Effector CD4-positive, alpha-beta T cell (primary cell): ENCODE measurements around the gene RNF213.

Experiments
- DNase-seq: peaks from one replicate; pipeline ENCODE4 v3.0.0-alpha.2; 2020

RNF213 gene

DNA sequence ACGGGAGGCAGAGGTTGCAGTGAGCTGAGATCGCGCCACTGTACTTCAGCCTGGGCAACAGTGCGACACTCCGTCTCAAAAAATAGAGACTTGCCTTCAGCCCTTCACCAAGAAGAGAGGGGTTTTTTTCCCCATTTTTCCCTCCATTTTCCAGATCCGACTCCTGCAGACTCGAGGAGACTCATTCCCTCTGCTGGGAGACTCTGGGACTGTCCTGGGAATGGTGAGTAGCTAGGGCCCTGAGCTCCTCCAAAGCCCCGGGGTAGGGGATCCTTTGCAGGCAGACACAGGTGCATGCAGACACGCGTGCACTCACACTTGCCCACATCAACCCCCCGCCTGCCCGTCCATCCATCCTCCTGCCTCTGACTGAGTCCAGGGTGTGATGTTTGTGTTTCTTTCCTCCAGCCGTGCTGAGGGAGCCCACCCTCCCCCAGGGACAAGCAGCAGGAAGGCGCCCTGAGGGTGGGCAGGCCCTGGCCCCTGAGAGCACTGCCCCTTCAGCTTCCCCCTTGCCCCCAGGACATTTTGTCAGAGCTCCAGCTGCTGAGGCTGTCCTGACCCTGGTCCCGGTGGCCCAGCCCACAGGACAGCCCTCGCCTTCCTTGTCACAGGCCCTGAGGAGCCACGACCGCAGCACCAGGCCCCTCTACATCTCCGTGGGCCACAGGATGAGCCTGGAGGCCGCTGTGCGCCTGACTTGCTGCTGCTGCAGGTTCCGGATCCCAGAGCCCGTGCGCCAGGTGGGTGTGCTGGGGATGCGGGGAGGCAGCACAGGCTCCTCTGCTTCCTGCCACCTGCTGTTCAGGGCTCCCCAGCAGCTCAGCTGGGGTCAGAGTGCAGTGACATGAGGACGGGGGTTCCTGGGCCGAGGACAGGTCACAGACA is 164.5 kb downstream of the RNF213 start:
- DNase-seq = no peak

DNA sequence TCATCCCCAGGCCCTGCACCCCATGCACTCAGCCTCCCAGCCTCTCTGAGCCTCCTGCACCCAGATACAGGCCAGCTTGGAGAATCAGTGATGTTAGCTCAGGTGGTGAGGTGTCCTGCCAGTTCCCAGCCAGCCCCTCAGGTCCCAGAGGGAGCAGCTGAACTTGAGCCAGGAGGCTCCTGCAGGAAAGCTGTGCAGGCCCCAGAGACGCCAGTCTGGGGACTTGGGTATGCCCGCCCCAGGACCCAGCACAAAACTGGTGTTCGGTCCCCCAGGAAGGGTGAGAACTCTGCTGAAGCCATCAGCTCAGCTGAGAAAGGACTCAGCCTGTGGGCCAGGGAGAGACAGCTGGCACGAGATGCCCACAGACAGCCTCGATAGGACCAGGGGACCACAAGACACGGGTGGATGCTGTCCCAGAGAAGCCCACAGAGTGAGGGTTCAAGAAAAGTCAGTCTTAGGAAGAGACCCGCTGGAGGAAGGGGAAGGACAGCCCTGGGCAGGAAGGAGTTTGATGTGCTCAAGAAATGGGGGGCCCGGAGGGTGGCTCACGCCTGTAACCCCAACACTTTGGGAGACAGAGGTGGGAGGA is 165.3 kb downstream of the RNF213 start:
- DNase-seq = no peak

DNA sequence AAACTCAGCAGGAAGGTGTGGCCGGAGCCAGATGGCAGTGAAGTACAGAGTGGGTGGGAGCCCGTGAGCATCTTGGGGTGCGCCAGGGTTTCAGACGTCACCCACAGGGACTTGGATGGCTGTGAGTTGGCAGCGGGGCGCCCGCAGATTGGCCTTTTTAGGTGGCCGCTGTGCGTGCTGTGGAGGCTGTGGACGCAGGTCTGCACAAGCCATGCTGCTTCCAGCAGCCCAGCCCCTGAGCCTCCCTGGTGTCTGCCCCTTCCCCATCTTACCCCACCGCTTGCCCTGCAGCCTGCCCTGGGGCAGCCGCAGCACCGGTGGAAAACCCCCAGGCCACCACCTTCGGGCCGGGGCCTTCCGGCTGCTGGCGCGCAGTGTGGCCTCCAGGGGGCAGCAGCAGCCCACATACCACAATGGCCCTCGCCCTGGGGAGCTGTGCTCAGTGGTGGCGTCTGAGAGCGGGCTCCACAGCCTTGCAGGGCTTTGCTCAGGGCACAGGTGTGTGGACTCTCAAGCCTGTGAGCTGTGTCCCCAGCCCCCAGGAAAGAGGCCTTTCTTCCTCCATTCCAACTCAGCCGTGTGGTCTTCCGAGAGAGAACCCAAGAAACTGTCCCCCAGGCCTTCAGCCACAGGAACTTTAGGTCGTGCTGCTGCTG is 166.1 kb downstream of the RNF213 start:
- DNase-seq = peak; percentile 85

DNA sequence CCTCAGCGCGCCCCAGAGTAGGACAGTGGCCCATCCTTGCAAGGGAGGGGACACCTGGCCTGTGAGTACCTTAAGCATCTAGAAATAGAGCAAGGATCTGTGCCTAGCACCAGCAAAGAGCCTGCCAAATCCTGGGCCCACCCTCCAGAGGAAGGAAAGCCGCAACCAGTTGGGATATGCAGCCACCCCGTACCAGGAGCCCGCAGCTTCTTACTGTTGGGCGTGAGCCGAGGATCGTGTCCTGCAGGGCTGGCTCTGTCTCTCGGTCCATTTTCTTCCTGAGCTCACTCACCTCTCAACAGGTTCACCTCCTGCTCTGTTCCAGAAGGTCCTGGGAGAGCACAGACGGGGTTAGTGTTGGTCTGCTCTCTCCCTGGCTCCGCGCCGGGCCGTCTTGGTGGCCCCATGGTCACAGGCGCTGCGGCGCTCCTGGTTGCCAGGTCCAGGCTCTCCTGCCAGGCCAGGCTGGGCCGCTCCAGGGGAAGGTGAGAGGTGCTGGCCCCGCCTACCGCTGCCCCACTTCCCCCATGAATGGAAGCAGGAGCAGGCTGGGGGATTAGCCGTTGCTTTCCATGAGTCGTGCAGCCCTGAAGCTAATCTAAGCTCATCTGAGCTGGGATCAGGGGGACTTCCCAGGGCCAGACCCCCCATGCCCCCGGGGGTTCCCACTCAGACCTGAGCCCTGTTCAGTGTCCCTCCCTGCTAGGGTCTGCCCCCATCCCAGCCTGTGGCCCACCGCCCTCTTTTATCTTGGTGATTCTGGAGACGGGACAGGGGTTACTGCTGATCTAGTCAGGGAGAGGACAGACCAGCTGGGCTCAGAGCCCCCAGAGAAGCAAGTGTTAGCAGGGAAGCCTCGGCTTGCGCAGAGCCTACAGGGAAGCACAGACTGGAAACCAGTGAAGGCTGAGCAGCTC is 167.0 kb downstream of the RNF213 start:
- no peak for DNase-seq

DNA sequence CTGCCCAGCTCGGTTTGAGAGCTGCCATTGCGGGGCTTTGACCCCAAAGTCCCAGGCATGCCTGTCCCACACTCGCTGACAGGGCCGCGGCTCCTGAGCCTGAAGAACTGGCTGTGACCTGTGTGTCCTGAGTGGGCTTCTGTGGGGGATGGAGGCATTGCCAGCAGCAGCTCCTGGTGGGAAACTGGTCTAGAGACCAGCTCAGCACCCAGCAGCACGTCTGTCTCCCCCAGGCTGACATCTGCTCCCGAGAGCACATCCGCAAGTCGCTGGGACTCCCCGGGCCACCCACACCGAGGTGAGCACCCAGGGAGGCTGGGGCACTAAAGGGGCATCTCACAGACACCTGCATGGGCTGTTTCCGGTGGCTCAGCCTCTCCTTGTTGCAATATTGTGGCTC is 167.7 kb downstream of the RNF213 start:
- DNase-seq = no peak

DNA sequence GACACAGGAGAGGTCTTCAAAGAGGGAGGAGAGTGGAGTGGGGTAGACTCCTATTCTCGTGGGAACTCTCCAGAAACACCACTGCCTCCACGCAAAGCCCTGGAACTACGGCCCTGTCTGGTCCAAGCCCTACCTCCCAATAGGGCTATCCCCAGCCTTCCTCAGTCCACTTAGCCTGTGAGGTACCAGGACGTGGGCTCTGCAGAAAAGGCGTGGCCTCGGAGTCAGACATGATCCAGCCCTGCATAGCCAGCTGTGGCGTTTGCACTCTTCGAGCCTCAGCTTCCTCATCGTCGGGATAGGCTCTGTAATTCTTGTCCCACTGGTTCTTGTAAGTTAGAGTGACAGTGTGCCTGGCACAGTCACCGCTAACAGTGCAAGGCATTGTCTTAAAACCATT is 168.1 kb downstream of the RNF213 start:
- DNase-seq = no peak

DNA sequence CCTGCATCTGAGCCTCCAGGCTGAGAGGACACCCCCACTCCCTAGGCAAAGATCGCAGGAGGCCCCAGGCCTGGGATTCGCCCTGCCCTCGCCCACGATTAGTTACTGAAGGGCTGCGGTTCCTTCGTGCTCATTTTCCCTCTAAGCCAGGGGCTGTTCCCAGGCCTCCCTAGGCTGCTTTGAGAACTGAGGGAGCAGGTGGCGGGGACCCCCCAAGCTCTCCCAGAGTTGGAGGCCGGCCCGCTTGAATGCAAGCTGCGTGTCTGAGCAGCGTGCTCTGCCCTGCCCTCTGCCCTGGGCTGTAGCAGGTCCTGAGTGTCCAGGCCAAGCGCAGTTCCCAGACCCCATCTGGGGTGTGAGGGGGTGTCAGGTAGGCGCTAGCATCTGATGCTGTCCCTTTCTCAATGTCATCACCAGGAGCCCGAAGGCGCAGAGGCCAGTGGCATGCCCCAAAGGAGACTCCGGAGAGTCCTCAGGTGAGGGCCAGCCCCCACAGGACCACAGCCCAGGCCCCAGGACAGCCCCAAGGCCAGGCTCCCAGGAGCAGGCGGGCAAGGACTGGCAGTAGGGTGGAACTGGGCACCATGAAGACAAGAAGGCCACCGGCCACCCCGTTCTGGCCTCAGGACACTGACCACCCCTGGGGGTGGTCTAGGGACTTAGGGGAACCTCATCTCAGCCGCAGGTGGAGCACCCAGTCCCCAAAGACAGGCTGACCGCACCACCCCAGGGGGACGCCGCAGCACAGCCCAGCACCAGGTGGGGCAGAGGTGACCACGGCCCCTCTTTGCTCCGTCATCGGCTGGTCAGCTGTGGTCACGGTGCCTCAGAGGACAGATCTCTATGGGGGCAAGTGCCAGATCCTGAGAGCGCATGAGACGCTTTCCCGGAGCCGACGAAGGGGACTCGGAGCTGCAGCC is 169.0 kb downstream of the RNF213 start:
- no peak for DNase-seq

DNA sequence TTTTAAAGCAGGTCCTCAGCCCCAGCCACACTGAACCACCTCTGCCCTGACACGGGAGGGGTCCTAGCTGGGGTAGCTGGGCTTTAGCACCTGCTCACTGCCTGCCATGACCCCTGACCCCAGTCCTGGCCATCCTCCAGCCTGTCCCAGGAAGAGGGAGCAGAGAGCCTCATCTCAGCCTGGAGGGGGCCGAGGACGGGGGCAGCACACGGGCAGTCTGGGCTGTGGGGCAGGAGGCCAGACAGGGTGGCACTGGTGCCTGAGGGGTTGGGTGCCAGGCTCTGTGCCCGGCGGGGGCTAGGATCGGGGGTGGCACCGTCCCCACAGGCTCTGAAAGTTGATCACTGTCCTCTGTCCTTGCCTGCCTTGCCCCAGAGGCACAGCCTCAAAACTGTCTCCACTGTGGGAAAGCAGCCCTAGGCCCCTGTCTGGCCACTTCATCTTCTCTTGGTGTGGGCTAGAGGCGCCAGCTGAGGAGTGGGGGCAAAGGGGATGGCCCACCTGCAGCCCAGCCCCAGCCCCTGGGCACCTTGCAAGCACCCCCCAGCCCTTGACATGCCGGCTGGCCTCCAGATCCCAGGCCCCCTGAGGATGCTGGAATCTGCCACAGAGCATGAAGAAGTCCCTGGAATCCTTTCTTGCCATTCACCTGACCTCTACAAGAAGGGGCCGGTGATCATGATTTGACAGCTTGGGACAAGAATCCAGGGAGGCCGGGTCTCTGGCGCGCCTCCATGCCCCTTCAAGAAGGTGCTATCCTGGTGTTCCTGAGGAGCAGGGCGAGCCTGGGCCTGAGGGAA is 170.0 kb downstream of the RNF213 start:
- DNase-seq = no peak

DNA sequence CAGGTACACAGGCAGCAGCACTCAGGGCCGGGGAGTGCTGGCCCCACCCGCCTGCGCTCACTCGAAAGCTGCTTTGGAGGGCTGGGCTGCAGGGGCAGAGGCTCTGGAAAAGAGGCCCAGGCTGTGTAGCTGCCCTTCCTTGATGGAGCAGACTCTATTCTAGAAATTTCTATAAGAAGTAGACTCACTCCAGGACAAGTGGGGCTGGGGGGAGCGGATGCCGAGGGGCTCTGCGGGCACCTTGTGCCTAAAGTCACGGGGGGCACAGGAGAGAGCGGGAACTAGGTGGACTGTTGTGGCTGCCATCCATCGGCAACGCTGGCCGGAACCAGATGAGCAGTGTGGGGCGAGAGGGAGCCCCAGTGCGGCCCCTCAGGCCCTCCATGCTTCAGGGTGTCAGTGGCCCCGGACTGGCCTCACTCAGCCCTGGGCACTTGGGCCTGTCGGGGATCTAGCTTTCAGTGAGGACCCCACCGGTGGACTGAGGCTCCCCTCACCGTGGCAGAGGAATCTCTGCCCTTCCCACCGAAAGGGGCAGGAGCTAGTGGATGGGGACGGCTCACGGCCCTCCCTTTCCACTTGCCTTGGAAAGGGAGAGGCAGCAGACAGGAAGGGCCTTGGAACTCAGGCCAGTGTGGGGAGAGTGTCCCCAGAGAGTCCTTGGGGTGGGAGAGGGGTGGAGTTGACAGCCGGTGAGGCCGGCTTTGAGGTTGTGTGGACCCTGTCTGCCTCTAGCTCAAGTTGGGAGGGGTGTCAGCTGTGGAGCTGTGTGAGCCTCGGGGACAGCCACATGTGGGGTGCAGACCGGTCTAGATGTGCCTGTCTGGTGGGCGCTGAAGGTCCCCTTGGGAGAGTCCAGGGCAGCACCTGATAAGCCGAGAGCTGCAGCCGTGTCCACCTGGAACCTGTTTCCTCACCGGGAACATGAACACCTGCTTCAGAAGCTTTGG is 170.9 kb downstream of the RNF213 start:
- no peak for DNase-seq

DNA sequence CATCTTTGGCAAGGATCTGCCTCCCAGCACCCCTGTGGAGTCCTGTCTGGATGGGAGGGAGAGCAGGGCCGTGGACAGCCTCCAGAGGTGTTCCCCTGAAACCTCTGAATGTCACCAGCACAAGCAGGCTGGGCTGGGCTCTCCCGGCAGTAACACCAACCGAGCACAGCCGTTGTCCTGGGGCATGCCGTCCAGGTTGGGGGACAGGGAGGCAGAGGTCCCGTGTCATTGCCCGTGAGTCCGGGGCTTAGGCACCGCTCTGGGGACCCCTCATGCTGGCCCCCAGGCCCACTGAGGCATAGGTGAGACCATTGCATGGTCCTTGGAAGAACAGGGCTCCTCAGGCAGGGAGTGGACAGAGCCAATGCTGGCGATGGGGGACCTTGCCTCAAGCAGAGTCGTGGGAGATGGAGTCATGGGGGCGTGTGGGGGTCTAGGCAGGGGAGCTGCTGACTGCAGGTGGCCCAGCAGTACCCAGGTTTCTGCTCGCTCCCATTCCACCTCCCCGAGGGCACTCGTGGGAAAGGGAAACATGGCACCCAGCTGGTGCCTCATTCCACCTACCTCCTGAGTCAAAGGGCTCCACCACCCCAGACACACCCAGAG is 171.8 kb downstream of the RNF213 start:
- DNase-seq = no peak

DNA sequence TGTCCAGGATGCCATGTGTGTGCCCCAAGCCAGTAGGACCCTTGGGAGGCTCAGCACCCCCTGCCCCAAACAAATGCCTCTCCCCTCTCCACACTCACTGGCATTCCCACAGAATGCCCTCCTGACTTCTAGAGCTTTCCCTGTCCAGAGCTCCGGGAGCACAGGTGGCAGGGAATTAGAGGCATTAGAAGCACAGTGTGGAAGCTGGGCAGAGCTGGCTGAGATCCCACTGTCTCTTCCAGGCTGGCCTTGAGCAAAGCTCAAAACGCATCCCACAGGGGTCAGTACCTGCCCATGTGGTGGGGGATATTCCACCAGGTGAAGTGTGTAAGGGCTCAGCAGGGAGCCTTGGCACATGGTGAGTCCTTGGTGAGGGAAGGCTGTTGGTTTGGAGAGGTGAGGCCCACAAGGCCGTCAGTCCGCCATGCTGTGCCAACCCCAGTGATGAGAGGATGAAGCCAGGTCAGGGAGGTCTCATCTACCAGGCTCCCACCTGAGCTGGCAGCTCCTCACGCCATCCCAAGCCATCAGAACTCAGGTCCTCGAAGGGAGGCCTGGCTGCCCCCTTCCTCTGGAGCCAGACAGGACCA is 172.4 kb downstream of the RNF213 start:
- no peak for DNase-seq

DNA sequence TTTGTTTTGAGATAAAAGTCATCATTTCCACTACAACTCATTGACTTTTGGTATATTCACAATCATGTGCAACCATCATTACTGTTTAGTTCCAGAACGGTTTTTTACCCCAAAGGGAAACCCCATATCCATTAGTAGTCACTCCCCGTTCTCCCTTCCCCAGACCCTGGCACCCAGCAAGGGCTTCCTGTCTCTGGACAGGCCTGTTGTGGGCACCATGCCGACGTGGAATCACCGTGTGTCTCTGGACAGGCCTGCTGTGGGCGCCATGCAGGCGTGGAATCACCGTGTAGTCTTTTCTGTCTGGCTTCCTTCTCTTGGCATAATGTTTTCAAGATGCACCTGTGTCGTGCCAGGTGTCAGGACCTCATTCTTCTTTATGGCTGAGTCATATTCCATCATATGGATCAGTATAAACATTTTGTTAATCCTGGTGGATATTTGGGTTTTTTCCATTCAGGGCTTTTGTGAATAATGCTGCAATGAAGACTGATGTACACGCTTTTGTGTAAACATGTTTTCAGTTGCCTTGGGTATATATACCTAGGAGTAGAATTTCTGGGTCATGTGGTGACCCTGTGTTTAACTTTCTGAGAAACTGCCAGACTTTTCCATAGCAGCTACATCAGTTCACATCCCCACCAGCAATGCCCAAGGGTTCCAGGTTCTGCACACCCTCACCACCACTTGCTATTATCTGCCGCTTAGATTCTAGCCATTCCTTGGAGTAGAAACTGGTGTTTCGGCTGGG is 173.4 kb downstream of the RNF213 start:
- no peak for DNase-seq

DNA sequence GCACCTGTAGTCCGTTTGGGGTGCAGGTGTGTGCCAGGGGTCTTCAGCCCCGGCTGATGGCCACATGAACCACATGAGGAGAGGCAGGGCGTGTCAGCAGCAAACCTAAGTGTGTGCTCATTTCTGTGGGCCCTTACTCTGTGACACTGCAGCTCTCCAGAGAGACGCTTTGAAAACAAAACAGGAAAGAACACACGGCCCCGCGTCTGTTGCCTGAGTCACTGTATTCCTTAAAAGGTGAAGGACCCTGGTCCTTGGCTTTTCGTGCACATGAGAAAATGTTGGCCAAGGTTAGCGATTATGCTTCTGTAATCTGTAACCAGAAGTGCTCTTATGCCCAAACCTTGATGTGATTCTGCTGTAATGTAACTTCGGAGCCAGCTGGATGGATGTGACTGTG is 176.9 kb downstream of the RNF213 start:
- DNase-seq = no peak

DNA sequence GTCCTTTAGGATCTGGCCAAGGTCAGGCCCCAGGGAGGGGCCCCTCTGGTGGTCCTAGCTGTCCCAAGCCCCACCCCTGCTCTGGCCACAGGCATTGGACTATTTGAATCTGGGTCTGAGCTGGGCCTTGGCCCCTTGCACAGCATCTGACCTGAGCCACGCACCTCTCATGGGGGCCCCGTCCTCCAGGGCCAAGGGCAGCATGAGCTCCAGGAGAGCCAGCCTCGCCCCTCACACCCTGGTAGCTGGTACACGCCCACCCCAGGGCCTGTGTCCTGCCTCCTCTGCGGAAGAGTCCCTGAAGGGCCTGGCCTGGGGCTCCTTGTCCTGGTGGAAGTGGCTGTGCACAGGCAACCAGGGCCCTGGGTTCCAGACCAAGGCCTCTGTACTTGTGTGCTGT is 178.2 kb downstream of the RNF213 start:
- no peak for DNase-seq

DNA sequence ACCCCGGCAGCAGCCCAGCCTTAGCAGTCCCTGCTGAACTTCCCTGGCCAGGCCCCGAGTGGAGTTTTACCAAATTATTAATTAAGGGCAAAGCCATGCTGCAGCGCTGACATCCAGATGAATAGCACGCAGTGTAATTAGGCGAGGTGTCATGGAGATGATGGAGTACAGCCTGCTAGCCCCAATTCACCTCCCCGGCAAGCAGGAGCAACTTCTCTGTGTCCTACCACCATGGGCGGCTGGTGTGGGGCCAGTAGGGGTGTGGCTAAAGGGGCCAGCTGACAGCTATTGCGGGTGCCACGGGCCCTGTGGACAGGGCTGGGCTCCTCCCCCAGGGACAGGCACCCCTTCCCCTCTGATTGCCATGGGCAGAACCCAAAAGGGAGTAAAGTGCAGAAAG is 178.8 kb downstream of the RNF213 start:
- no peak for DNase-seq

DNA sequence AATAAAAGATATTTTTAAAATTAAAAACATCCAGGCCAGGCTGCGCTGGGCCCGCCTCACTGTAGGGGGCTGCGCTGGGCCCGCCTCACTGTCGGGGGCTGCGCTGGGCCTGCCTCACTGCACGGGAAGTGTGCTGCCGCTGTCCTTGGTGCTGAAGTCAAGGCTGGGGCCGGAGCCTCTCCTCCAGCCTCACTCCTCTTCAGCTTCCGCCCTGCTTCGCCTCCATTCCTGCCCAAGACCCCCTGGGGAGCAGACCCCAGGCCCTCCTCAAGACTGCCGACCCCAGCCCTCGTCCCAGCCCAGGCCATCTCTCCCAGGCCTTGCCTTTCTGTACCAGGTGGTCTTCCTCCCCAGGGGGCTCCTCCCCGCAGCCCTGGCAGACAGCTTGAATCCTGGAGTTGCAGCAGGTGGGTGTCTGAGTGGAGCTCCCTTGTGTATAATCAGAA is 180.5 kb downstream of the RNF213 start:
- peak; percentile 49 for DNase-seq

DNA sequence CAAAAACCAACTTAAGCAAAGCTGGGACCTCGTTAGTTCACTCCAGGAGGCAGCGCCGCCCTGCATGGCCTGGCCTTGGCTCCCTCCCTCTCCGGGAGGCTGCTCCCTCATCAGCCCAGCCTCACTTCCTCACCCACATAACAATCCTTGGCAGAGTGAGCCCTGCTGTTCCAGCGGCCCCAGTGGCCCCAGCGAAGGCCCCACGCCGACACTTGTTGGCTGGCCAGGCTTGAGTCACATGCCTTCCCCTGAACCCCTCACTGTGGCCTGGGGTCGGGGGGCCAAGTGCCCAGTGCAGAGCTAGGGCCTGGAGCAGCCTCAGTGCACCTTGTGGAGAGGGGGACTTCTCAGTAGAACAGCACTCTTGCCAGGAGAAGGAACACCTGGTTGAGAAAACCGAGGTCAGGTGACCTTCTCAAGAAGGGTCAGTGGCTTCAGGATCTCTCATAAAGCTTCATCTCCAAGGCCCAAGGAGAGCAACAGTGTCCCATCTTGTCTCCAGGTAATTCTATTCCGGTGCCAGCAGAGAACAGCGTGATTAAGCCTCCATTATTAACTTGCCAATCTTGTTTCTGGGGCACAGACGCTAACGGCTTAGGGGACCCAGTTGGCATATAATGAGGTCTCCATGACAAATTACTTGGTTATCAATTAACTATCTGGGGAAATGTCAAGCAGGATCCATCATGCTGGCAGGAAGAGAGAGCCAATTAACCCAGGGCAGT is 181.1 kb downstream of the RNF213 start:
- no peak for DNase-seq
